K562 (cell line): Measurements from ENCODE around the gene RESP18.

Experiments
- FOXP4 ChIP-seq: sonication (generic); formaldehyde crosslinking; IDR thresholded peaks from 2 replicates; pipeline ENCODE4 v1.8.0; 2022; ENCODE audit warnings: mild to moderate bottlenecking, missing genetic modification reagents, borderline replicate concordance
- MEF2D ChIP-seq: conservative IDR thresholded peaks from 2 replicates; pipeline ENCODE4 v1.6.1; 2016; ENCODE audit warnings: low read depth, missing genetic modification characterization, missing compliant biosample characterization
- MNT ChIP-seq, 2 experiments: fragments of 450-650 bp; conservative IDR thresholded peaks; 2 replicates each; pipeline ENCODE4 v1.6.1; 2017; ENCODE audit warnings: mild to moderate bottlenecking in 2 of 2, moderate library complexity in 2 of 2
- POLR2AphosphoS5 ChIP-seq: IDR thresholded peaks from 2 replicates; pipeline ENCODE4 v1.6.1; 2011; ENCODE audit warnings: mild to moderate bottlenecking, low read depth, low read length, moderate library complexity; ENCODE audit not compliant: control insufficient read depth, insufficient read depth
- RBBP5 ChIP-seq: fragments of 200-600 bp; sonication (generic); IDR thresholded peaks from 2 replicates; pipeline ENCODE4 v1.6.1; 2012; ENCODE audit warnings: borderline replicate concordance, mild to moderate bottlenecking, low read length, control low read depth, inconsistent platforms; ENCODE audit not compliant: insufficient read depth, poor library complexity, severe bottlenecking
- TAF1 ChIP-seq: IDR thresholded peaks from 2 replicates; pipeline ENCODE4 v1.6.1; 2011; ENCODE audit warnings: mild to moderate bottlenecking, low read length, moderate library complexity; ENCODE audit not compliant: insufficient read depth, control insufficient read depth, severe bottlenecking; ENCODE audit errors: extremely low read depth
- TEAD1 ChIP-seq, 2 experiments: fragments of 450-650 bp in 1 of 2; sonication (generic) in 1 of 2; formaldehyde crosslinking; IDR thresholded peaks; 2 replicates each; pipeline versions ENCODE4 v1.4.0 to v1.8.0; 2020 to 2022; ENCODE audit warnings: mild to moderate bottlenecking in 2 of 2, missing genetic modification reagents in 1 of 2
- TRIM28 ChIP-seq: fragments of 450-650 bp; IDR thresholded peaks from 2 replicates; pipeline ENCODE4 v1.6.1; 2017
- TF ChIP-seq, protein P1 (sequence below): IDR thresholded peaks from 2 replicates; pipeline ENCODE4 v1.6.1; 2014; ENCODE audit warnings: antibody characterized with exemption
- TF ChIP-seq, protein P2 (sequence below), 3 experiments: IDR thresholded peaks in 2 of 3; conservative IDR thresholded peaks in 1 of 3; 2 replicates each; pipeline ENCODE4 v1.5.1; 2011 to 2012; ENCODE audit warnings: low read length in 3 of 3, mild to moderate bottlenecking in 3 of 3, control low read depth in 2 of 3, improper control_type of control experiment in 1 of 3, inconsistent platforms in 1 of 3, low read depth in 1 of 3, mixed read lengths in 1 of 3, moderate library complexity in 1 of 3; ENCODE audit not compliant: insufficient read depth in 2 of 3
- TF ChIP-seq, protein P3 (sequence below): sonication (generic); formaldehyde crosslinking; IDR thresholded peaks from 2 replicates; pipeline ENCODE4 v1.8.0; 2023; ENCODE audit warnings: missing genetic modification reagents, mild to moderate bottlenecking, borderline replicate concordance

DNA sequence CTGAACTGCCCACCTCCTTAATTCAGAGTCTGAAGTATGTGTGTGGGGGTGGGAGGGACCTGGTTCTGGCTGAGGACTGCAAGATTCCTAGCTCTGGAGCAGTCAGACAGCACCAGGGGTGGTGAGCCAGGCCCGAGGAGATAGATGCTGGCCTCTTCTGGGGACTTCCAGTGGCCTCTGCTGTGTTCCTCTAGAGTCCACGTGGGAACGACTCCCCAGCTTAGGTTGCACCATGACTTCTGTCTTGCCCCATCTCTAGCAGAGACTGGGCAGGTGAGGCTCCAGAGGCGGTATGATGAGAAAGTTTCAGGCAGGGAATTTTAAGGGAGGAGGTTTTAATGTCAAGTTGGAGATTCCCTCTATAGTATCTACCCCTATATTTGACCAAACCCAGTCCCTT is 22.0 kb upstream of the RESP18 start:
- TF ChIP-seq TRIM28 (no peak), MEF2D (tag) (no peak), FOXP4 (CRISPR knock-in tag) (no peak), TEAD1 (CRISPR knock-in tag; IDR thresholded peaks at IDR 0.05) (no peak), TAF1 (no peak), RBBP5 (no peak), POLR2AphosphoS5 (no peak), MNT (conservative IDR thresholded peaks at IDR 0.05) (no peak)
- TF ChIP-seq, protein P1, sequence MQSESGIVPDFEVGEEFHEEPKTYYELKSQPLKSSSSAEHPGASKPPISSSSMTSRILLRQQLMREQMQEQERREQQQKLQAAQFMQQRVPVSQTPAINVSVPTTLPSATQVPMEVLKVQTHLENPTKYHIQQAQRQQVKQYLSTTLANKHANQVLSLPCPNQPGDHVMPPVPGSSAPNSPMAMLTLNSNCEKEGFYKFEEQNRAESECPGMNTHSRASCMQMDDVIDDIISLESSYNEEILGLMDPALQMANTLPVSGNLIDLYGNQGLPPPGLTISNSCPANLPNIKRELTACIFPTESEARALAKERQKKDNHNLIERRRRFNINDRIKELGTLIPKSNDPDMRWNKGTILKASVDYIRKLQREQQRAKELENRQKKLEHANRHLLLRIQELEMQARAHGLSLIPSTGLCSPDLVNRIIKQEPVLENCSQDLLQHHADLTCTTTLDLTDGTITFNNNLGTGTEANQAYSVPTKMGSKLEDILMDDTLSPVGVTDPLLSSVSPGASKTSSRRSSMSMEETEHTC: no peak
- TF ChIP-seq, protein P2, sequence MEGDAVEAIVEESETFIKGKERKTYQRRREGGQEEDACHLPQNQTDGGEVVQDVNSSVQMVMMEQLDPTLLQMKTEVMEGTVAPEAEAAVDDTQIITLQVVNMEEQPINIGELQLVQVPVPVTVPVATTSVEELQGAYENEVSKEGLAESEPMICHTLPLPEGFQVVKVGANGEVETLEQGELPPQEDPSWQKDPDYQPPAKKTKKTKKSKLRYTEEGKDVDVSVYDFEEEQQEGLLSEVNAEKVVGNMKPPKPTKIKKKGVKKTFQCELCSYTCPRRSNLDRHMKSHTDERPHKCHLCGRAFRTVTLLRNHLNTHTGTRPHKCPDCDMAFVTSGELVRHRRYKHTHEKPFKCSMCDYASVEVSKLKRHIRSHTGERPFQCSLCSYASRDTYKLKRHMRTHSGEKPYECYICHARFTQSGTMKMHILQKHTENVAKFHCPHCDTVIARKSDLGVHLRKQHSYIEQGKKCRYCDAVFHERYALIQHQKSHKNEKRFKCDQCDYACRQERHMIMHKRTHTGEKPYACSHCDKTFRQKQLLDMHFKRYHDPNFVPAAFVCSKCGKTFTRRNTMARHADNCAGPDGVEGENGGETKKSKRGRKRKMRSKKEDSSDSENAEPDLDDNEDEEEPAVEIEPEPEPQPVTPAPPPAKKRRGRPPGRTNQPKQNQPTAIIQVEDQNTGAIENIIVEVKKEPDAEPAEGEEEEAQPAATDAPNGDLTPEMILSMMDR (IDR thresholded peaks at IDR 0.05 in 2 of 3, conservative IDR thresholded peaks at IDR 0.05 in 1 of 3; ENCODE audit: insufficient read depth in 2 of 3, low read depth in 1 of 3, low read length in 3 of 3): no peak
- TF ChIP-seq, protein P3, sequence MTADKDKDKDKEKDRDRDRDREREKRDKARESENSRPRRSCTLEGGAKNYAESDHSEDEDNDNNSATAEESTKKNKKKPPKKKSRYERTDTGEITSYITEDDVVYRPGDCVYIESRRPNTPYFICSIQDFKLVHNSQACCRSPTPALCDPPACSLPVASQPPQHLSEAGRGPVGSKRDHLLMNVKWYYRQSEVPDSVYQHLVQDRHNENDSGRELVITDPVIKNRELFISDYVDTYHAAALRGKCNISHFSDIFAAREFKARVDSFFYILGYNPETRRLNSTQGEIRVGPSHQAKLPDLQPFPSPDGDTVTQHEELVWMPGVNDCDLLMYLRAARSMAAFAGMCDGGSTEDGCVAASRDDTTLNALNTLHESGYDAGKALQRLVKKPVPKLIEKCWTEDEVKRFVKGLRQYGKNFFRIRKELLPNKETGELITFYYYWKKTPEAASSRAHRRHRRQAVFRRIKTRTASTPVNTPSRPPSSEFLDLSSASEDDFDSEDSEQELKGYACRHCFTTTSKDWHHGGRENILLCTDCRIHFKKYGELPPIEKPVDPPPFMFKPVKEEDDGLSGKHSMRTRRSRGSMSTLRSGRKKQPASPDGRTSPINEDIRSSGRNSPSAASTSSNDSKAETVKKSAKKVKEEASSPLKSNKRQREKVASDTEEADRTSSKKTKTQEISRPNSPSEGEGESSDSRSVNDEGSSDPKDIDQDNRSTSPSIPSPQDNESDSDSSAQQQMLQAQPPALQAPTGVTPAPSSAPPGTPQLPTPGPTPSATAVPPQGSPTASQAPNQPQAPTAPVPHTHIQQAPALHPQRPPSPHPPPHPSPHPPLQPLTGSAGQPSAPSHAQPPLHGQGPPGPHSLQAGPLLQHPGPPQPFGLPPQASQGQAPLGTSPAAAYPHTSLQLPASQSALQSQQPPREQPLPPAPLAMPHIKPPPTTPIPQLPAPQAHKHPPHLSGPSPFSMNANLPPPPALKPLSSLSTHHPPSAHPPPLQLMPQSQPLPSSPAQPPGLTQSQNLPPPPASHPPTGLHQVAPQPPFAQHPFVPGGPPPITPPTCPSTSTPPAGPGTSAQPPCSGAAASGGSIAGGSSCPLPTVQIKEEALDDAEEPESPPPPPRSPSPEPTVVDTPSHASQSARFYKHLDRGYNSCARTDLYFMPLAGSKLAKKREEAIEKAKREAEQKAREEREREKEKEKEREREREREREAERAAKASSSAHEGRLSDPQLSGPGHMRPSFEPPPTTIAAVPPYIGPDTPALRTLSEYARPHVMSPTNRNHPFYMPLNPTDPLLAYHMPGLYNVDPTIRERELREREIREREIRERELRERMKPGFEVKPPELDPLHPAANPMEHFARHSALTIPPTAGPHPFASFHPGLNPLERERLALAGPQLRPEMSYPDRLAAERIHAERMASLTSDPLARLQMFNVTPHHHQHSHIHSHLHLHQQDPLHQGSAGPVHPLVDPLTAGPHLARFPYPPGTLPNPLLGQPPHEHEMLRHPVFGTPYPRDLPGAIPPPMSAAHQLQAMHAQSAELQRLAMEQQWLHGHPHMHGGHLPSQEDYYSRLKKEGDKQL (CRISPR knock-in tag): no peak
